OCI-LY1 (cell line): Measurements from ENCODE around the gene KLHL6.
"Not testable (repeated sequence)": the region's sequence is repeated elsewhere in the genome, so short reads cannot be mapped to it uniquely, and the experiment has no call there.

ENCODE experiments used
- H2AFZ ChIP-seq: fragments of 200-600 bp; sonication (generic), shearing (Covaris generic); 2 replicates; pipeline ENCODE4 v1.6.0; 2014; ENCODE audit warnings: antibody characterized with exemption, mild to moderate bottlenecking, low read length
- H3F3A ChIP-seq: fragments of 200-600 bp; sonication (generic), shearing (Covaris generic); 2 replicates; pipeline ENCODE4 v1.6.0; 2014; ENCODE audit warnings: mild to moderate bottlenecking, antibody characterized with exemption, low read length, moderate library complexity; ENCODE audit not compliant: insufficient read depth
- H3K27ac ChIP-seq: fragments of 200-600 bp; sonication (generic); 2 replicates; pipeline ENCODE4 v1.5.1; 2014; ENCODE audit warnings: low read length, mixed run types, mild to moderate bottlenecking, low read depth; ENCODE audit not compliant: poor library complexity, severe bottlenecking
- H3K27me3 ChIP-seq: fragments of 200-600 bp; sonication (generic); 2 replicates; pipeline ENCODE4 v1.6.0; 2014; ENCODE audit warnings: antibody characterized with exemption, mild to moderate bottlenecking, low read length, moderate library complexity; ENCODE audit not compliant: insufficient read depth
- H3K36me3 ChIP-seq: fragments of 200-600 bp; sonication (generic); 2 replicates; pipeline ENCODE4 v1.6.1; 2014; ENCODE audit warnings: mild to moderate bottlenecking, antibody characterized with exemption, low read length, moderate library complexity, mixed read lengths; ENCODE audit not compliant: insufficient read depth
- H3K4me1 ChIP-seq: fragments of 200-600 bp; sonication (generic); 2 replicates; pipeline ENCODE4 v1.5.1; 2014; ENCODE audit warnings: mild to moderate bottlenecking, low read length, moderate library complexity; ENCODE audit not compliant: insufficient read depth, severe bottlenecking
- H3K4me2 ChIP-seq: fragments of 200-600 bp; sonication (generic), shearing (Covaris generic); 2 replicates; pipeline ENCODE4 v1.6.1; 2014; ENCODE audit warnings: low read length
- H3K4me3 ChIP-seq: fragments of 200-600 bp; sonication (generic); 2 replicates; pipeline ENCODE4 v1.5.1; 2014; ENCODE audit warnings: low read length, low read depth, mild to moderate bottlenecking, mixed read lengths; ENCODE audit not compliant: poor library complexity, severe bottlenecking
- H3K79me2 ChIP-seq: fragments of 200-600 bp; shearing (Covaris generic); 2 replicates; pipeline ENCODE4 v1.6.1; 2016; ENCODE audit warnings: mixed run types, low read length, mixed read lengths; ENCODE audit not compliant: insufficient read depth
- H3K9ac ChIP-seq: fragments of 200-600 bp; sonication (generic), shearing (Covaris generic); 2 replicates; pipeline ENCODE4 v1.6.1; 2014; ENCODE audit warnings: mild to moderate bottlenecking, low read length, mixed read lengths
- H3K9me2 ChIP-seq: fragments of 200-600 bp; sonication (generic), shearing (Covaris generic); 2 replicates; pipeline ENCODE4 v1.6.1; 2014; ENCODE audit warnings: low read depth, mild to moderate bottlenecking, low read length, mixed read lengths
- H3K9me3 ChIP-seq: fragments of 200-600 bp; shearing (Covaris generic); 2 replicates; pipeline ENCODE4 v1.6.1; 2014; ENCODE audit warnings: low read length, mixed read lengths
- H4K20me1 ChIP-seq: fragments of 200-600 bp; sonication (generic), shearing (Covaris generic); 2 replicates; pipeline ENCODE4 v1.6.0; 2016; ENCODE audit warnings: mild to moderate bottlenecking, low read length; ENCODE audit not compliant: insufficient read depth
- EZH2 ChIP-seq: fragments of 200-600 bp; sonication (generic), shearing (Covaris generic); IDR thresholded peaks from 2 replicates; pipeline ENCODE4 v1.8.0; 2017; ENCODE audit warnings: borderline replicate concordance, mixed run types, mild to moderate bottlenecking, antibody characterized with exemption, low read length, moderate library complexity, mixed read lengths
- TF ChIP-seq, protein P1 (sequence below): fragments of 200-600 bp; sonication (generic), shearing (Covaris generic); IDR thresholded peaks from 2 replicates; pipeline ENCODE4 v1.5.1; 2017; ENCODE audit warnings: mild to moderate bottlenecking, antibody characterized with exemption, low read length, moderate library complexity, mixed read lengths

The KLHL6 gene

DNA sequence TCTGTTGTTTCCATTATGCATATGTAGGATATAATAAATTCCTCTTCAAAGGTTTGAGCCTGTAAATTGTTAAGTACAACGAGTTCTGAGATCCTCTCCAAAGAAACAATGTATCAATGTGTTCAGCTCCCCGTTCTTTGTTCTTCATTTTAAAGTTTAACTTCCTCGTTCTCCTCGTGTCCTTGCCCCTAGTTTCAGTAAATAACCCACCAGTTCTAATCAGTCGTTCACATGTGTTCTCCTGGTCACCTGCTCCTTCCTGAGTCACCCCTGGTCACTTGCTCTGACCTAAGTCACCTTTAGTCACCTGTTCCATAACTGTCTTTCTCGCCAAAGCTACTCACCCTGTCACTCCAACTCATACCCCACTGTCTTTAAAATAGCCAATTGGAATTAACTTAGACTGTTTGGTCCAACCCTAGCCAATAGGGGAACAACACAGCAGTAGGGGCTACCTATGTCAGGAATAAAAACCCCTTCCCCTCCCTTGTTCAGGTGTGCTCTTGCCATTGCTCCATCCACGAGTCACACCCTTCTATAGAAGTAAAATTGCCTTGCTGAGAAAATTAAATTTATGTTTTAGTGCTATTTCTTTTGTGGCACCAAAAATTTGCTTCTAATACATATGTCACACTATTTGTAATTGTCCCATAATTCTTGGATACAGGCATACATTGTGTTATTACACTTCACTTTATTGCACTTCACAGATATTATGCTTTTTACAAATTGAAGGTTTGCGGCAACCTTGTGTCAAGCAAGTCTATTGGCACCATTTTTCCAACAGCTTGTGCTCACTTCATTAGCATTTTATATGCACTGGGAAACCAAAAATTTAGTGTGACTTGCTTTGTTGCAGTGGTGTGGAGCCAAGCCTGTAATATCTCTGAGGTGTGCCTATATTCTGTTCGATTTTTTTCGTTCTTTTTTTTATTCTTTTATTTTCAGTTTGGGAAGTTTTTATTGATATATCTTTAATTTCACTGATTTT is 111.8 kb downstream of the KLHL6 start:
- TF ChIP-seq EZH2: no peak
- peaks cover 19% of the 10 kb centered on the region for H3K9me3 ChIP-seq
- no peak overlapping the region for H3K4me3 ChIP-seq
- H3K4me2 ChIP-seq: no peak overlapping the region
- H4K20me1 ChIP-seq: no peaks in the 10 kb centered on the region
- no peak overlapping the region for H3K27ac ChIP-seq
- H3K9ac ChIP-seq: no peak overlapping the region
- peaks cover 3% of the 10 kb centered on the region; the same call in 1 of the 2 replicates for H3K27me3 ChIP-seq
- H3K4me1 ChIP-seq: peaks cover 12% of the 10 kb centered on the region
- H2AFZ ChIP-seq: no peak overlapping the region
- H3K9me2 ChIP-seq: no peaks in the 10 kb centered on the region
- no peaks in the 10 kb centered on the region; the same call in 1 of the 2 replicates for H3K36me3 ChIP-seq
- no peaks in the 10 kb centered on the region for H3F3A ChIP-seq
- H3K79me2 ChIP-seq: no peaks in the 10 kb centered on the region

DNA sequence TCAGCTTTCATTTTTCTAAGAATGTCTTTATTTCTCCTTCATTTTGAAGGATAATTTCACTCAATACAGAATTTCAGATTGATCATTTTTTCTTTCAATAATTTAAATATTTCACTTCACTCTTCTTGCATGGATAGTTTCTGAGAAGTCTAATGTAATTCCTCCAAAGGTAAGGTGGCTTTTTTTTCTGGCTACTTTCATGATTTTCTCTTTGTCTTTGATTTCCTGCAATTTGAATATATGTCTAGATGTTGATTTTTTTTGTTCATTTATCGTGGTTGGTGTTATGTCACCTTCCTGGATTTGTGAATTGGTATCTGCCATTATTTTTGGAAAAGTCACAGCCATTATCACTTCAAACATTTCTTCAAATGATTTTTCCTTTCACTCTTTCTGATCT is 112.5 kb downstream of the KLHL6 start:
- Histone ChIP-seq H3K4me1 (peaks cover 7% of the 10 kb centered on the region), H4K20me1 (no peaks in the 10 kb centered on the region), H3K9me3 (peaks cover 19% of the 10 kb centered on the region), H3K4me2 (no peak overlapping the region), H3K9me2 (no peaks in the 10 kb centered on the region), H3K79me2 (no peaks in the 10 kb centered on the region), H3F3A (no peaks in the 10 kb centered on the region), H2AFZ (no peak overlapping the region), H3K36me3 (no peaks in the 10 kb centered on the region; the same call in 1 of the 2 replicates), H3K27ac (no peak overlapping the region), H3K4me3 (no peak overlapping the region), H3K27me3 (peaks cover 3% of the 10 kb centered on the region; the same call in 1 of the 2 replicates), H3K9ac (no peak overlapping the region)
- no peak for TF ChIP-seq EZH2
- TF ChIP-seq, protein P1, sequence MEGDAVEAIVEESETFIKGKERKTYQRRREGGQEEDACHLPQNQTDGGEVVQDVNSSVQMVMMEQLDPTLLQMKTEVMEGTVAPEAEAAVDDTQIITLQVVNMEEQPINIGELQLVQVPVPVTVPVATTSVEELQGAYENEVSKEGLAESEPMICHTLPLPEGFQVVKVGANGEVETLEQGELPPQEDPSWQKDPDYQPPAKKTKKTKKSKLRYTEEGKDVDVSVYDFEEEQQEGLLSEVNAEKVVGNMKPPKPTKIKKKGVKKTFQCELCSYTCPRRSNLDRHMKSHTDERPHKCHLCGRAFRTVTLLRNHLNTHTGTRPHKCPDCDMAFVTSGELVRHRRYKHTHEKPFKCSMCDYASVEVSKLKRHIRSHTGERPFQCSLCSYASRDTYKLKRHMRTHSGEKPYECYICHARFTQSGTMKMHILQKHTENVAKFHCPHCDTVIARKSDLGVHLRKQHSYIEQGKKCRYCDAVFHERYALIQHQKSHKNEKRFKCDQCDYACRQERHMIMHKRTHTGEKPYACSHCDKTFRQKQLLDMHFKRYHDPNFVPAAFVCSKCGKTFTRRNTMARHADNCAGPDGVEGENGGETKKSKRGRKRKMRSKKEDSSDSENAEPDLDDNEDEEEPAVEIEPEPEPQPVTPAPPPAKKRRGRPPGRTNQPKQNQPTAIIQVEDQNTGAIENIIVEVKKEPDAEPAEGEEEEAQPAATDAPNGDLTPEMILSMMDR: no peak

DNA sequence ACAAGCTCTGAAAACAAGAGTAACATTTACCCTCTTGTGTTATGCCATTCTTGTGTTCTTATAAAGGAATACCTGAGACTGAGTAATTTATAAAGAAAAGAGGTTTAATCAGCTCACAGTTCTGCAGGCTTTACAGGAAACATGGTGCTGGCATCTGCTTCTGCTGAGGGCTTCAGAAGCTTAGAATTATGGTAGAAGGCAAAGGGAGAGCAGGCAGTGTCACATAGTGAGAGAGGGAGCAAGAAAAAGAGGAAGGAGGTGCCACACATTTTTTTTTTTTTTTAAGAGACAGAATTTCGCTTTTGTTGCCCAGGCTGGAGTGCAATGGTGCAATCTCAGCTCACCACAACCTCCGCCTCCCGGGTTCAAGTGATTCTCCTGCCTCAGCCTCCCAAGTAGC is 115.0 kb downstream of the KLHL6 start:
- H3K36me3 ChIP-seq, H3K27me3 ChIP-seq, H4K20me1 ChIP-seq, H3F3A ChIP-seq, H3K9me2 ChIP-seq, H3K4me3 ChIP-seq, H2AFZ ChIP-seq, H3K9ac ChIP-seq, H3K4me2 ChIP-seq, H3K79me2 ChIP-seq, H3K27ac ChIP-seq, H3K4me1 ChIP-seq: not testable (repeated sequence)
- peaks cover 19% of the 10 kb centered on the region for H3K9me3 ChIP-seq

DNA sequence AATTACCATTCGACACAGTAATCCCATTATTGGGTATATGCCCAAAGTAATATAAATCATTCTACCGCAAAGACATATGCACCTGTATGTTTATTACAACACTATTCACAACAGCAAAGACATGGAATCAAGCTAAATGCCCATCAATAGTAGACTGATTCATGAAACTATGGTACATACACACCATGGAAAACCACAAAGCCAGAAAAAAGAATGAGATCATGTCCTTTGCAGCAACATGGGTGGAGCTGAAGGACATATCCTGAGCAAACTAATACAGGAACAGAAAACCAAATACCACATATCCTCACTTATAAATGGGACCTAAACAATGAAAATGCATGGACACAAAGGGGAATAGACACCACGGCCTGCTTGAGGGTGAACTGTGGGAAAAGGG is 116.0 kb downstream of the KLHL6 start:
- no peak overlapping the region for H3K4me3 ChIP-seq
- H4K20me1 ChIP-seq: no peaks in the 10 kb centered on the region
- peaks cover 3% of the 10 kb centered on the region; the same call in 1 of the 2 replicates for H3K27me3 ChIP-seq
- H3K9me2 ChIP-seq: no peaks in the 10 kb centered on the region
- no peak overlapping the region for H2AFZ ChIP-seq
- no peak for TF ChIP-seq EZH2
- H3K4me1 ChIP-seq: no peaks in the 10 kb centered on the region
- no peak overlapping the region for H3K27ac ChIP-seq
- H3K9ac ChIP-seq: no peak overlapping the region
- H3K36me3 ChIP-seq: no peaks in the 10 kb centered on the region; the same call in 1 of the 2 replicates
- no peaks in the 10 kb centered on the region for H3F3A ChIP-seq
- H3K4me2 ChIP-seq: no peak overlapping the region
- H3K79me2 ChIP-seq: no peaks in the 10 kb centered on the region
- H3K9me3 ChIP-seq: peaks cover 17% of the 10 kb centered on the region
